CD14-positive monocyte (primary cell): ENCODE results near the gene LDB3. TPM values are rescaled to one million over a fixed set of nuclear protein-coding genes. Genes with fewer than 3 reads are reported as not detected.
A peak's percentile ranks its signal among the peaks of the same experiment; 100 is the strongest.

Experiments
- DNase-seq, 3 donors: peaks; one replicate each; pipeline ENCODE4 v3.0.0-alpha.2; 2011 to 2022
- H2AFZ ChIP-seq: 2 replicates; pipeline ENCODE4 v1.6.0; 2012; ENCODE audit warnings: mild to moderate bottlenecking, low read depth, low read length, inconsistent platforms; ENCODE audit not compliant: insufficient read depth, poor library complexity, severe bottlenecking
- H3K27ac ChIP-seq, 2 donors: 1 replicate in 1 of 2; 2 replicates in 1 of 2; pipeline ENCODE4 v1.5.1; 2012 to 2013; ENCODE audit warnings: low read length in 2 of 2, control low read depth in 1 of 2, inconsistent platforms in 1 of 2, low read depth in 1 of 2, mild to moderate bottlenecking in 1 of 2
- H3K27me3 ChIP-seq, 2 donors: one replicate each; pipeline versions ENCODE4 v1.6.0 to v1.6.1; 2011 to 2013; ENCODE audit warnings: low read length in 2 of 2; ENCODE audit not compliant: control insufficient read depth in 2 of 2, insufficient read depth in 2 of 2
- H3K36me3 ChIP-seq, 2 donors: replicated peaks in 1 of 2; 1 replicate in 1 of 2; 2 replicates in 1 of 2; pipeline versions ENCODE4 v1.5.1 to v1.6.1; 2012 to 2013; ENCODE audit warnings: low read length in 2 of 2, control low read depth in 1 of 2, inconsistent platforms in 1 of 2, mild to moderate bottlenecking in 1 of 2; ENCODE audit not compliant: insufficient read depth in 2 of 2, control insufficient read depth in 1 of 2
- H3K4me1 ChIP-seq, 2 donors: 1 replicate in 1 of 2; 2 replicates in 1 of 2; pipeline versions ENCODE4 v1.5.1 to v1.6.1; 2012 to 2013; ENCODE audit warnings: low read length in 2 of 2, control low read depth in 1 of 2, inconsistent platforms in 1 of 2, mild to moderate bottlenecking in 1 of 2, moderate library complexity in 1 of 2; ENCODE audit not compliant: insufficient read depth in 2 of 2, control insufficient read depth in 1 of 2
- H3K4me2 ChIP-seq: replicated peaks from 2 replicates; pipeline ENCODE3; 2012; ENCODE audit warnings: low read length, moderate library complexity, mild to moderate bottlenecking; ENCODE audit not compliant: poor library complexity, severe bottlenecking; ENCODE audit errors: extremely low read depth
- H3K4me3 ChIP-seq, 3 experiments: fragments of 200-600 bp in 1 of 3; sonication (generic) in 1 of 3; replicated peaks in 1 of 3; 1 replicate in 2 of 3; 2 replicates in 1 of 3; pipeline ENCODE4 v1.5.1; 2011 to 2013; ENCODE audit warnings: low read length in 3 of 3, mild to moderate bottlenecking in 3 of 3, control low read depth in 2 of 3, low read depth in 2 of 3, inconsistent platforms in 1 of 3, moderate library complexity in 1 of 3
- H3K79me2 ChIP-seq: 2 replicates; pipeline ENCODE4 v1.6.0; 2012; ENCODE audit warnings: mild to moderate bottlenecking, control low read depth, inconsistent platforms, low read length, moderate library complexity; ENCODE audit not compliant: insufficient read depth
- H3K9ac ChIP-seq: 2 replicates; pipeline ENCODE4 v1.6.0; 2017; ENCODE audit warnings: low read length, mild to moderate bottlenecking; ENCODE audit not compliant: insufficient read depth, poor library complexity, severe bottlenecking
- H3K9me3 ChIP-seq, 2 donors: replicated peaks in 1 of 2; 1 replicate in 1 of 2; 2 replicates in 1 of 2; pipeline versions ENCODE4 v1.5.1 to v1.6.1; 2012 to 2013; ENCODE audit warnings: low read length in 2 of 2, control low read depth in 1 of 2; ENCODE audit not compliant: control insufficient read depth in 1 of 2, insufficient read depth in 1 of 2
- H4K20me1 ChIP-seq: 2 replicates; pipeline ENCODE4 v1.6.0; 2012; ENCODE audit warnings: mild to moderate bottlenecking, low read length, control low read depth, moderate library complexity; ENCODE audit not compliant: insufficient read depth
- H3K27ac Mint-ChIP-seq, 7 donors: one replicate each; pipeline ENCODE4 v1.8.0; 2020; ENCODE audit warnings: mild to moderate bottlenecking in 7 of 7, mixed read lengths in 7 of 7, moderate library complexity in 6 of 7, inconsistent platforms in 2 of 7
- H3K27me3 Mint-ChIP-seq, 3 donors: one replicate each; pipeline ENCODE4 v1.8.0; 2021 to 2022; ENCODE audit warnings: low read depth in 3 of 3, mild to moderate bottlenecking in 3 of 3, mixed read lengths in 3 of 3, moderate library complexity in 3 of 3, inconsistent platforms in 1 of 3
- H3K36me3 Mint-ChIP-seq, 2 donors: one replicate each; pipeline ENCODE4 v1.8.0; 2020; ENCODE audit warnings: mixed read lengths in 2 of 2, inconsistent platforms in 1 of 2, mild to moderate bottlenecking in 1 of 2
- H3K4me1 Mint-ChIP-seq: one replicate; pipeline ENCODE4 v1.8.0; 2020; ENCODE audit warnings: mild to moderate bottlenecking, mixed read lengths
- H3K4me3 Mint-ChIP-seq, 2 donors: one replicate each; pipeline ENCODE4 v1.8.0; 2020; ENCODE audit warnings: mild to moderate bottlenecking in 2 of 2, mixed read lengths in 2 of 2, moderate library complexity in 1 of 2
- H3K9me3 Mint-ChIP-seq, 7 donors: one replicate each; pipeline ENCODE4 v1.8.0; 2020 to 2022; ENCODE audit warnings: mixed read lengths in 7 of 7, mild to moderate bottlenecking in 6 of 7, moderate library complexity in 6 of 7, inconsistent platforms in 2 of 7
- CTCF ChIP-seq: fragments of 200-600 bp; IDR thresholded peaks from one replicate; pipeline ENCODE4 v1.8.0; 2022; ENCODE audit warnings: antibody characterized with exemption, mild to moderate bottlenecking
- WGBS: methylation state at CpG from one replicate; pipeline ENCODE4 v1.1.5; 2013; ENCODE audit warnings: missing lambda C conversion rate; ENCODE audit not compliant: insufficient coverage; 5-methylcytosine and 5-hydroxymethylcytosine counted together
- intact Hi-C, 2 donors: fragments of 100-400 bp; cut with micrococcal nuclease; formaldehyde crosslinking; loops; one replicate each; pipeline versions ENCODE4 v1.15.0 to v1.15.1; 2023
- polyA plus RNA-seq, 3 donors: library from polyadenylated mRNA; depleted of rRNA in 1 of 3; unstranded in 2 of 3; stranded (reverse) in 1 of 3; fragments of 300-500 nt in 2 of 3; fragments of >200 nt in 1 of 3; fragmentation: Illumina TruSeq in 2 of 3; gene quantifications; 1 replicate in 2 of 3; 2 replicates in 1 of 3; pipeline ENCODE4 v1.2.3, GENCODE V29; 2012 to 2021

The LDB3 gene
- polyA plus RNA-seq, 3 donors, result not detected

DNA sequence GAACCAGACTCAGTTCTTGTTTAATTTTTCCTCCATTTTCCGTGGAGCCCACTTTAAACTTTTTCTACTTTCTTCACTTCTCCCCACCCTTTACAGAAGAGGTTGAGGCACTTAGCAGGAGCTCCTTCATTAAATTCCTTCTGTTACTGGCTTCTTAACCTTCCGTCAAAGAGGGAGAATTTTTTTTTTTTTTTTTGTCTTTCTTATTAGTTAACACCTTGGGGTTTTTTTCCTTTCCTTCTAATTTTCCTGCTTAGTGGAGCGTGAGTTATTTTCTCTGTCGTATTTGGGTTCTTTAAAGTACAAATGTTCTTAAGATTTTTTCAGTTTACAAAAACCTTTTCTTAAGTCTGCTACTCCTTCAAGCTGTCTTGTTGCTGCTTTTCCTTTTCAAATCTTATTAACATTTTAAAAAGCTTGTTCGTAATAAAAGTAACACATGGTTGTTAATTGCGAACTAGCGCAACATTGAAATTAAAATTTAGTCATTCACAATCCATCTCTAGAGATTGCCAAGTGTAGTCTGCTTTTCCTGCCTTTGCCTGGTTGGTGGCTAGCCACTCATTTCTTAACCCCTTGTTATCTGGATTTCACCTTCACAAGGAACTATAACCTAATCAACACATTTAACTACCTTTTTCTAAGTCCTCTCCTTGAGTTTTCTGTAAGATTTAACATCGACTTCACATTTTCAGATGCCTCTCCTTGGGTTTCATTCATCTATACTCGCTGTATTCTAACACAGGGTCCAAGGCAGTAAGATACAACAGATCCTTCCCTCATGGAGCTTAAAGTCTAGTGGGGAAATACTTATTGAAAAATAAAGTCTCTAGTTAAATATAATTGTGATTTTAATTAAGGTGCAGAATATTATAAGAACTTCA is 90.1 kb downstream of the LDB3 start:
- peaks cover 62 to 78% of the 10 kb centered on the region in 2 donors for H3K27me3 ChIP-seq
- H3K4me1 Mint-ChIP-seq, result peaks cover 19% of the 10 kb centered on the region
- H3K27me3 Mint-ChIP-seq, result peaks cover 70 to 89% (median 77%) of the 10 kb centered on the region in 3 donors
- no peaks in the 10 kb centered on the region for H3K36me3 ChIP-seq
- intact Hi-C loops, result no loop called here
- no peak for DNase-seq
- no peaks in the 10 kb centered on the region for H3K79me2 ChIP-seq
- WGBS, result no CpG with 5 or more reads among the region's 9 CpGs
- H3K9me3 Mint-ChIP-seq, result peaks cover 0 to 18% (median 8%) of the 10 kb centered on the region in 7 donors
- H3K27ac ChIP-seq, result no peak overlapping the region
- H3K4me3 Mint-ChIP-seq, result peak overlapping the region in 1 of 2 donors; percentile 83
- peaks cover 13 to 17% of the 10 kb centered on the region in 2 donors for H3K4me1 ChIP-seq
- H4K20me1 ChIP-seq, result no peaks in the 10 kb centered on the region
- no peak for TF ChIP-seq CTCF
- no peak overlapping the region for H3K4me2 ChIP-seq
- H3K9me3 ChIP-seq, result peaks cover 3 to 7% of the 10 kb centered on the region in 2 donors
- H2AFZ ChIP-seq, result no peak overlapping the region
- H3K36me3 Mint-ChIP-seq, result peaks cover 2 to 8% of the 10 kb centered on the region in 2 donors
- no peak overlapping the region for H3K27ac Mint-ChIP-seq
- no peak overlapping the region for H3K9ac ChIP-seq
- H3K4me3 ChIP-seq, result no peak overlapping the region

- no peak overlapping the region for H3K27ac ChIP-seq
- DNase-seq, result no peak
- peaks cover 19% of the 10 kb centered on the region for H3K4me1 Mint-ChIP-seq
- no peaks in the 10 kb centered on the region for H4K20me1 ChIP-seq
- peaks cover 64 to 85% (median 76%) of the 10 kb centered on the region in 3 donors for H3K27me3 Mint-ChIP-seq
- H3K4me3 Mint-ChIP-seq, result peak overlapping the region in 1 of 2 donors; percentile 83
- no peak overlapping the region for H3K27ac Mint-ChIP-seq
- peaks cover 0 to 18% (median 8%) of the 10 kb centered on the region in 7 donors for H3K9me3 Mint-ChIP-seq
- H3K9me3 ChIP-seq, result peaks cover 3 to 7% of the 10 kb centered on the region in 2 donors
- peaks cover 57 to 71% of the 10 kb centered on the region in 2 donors for H3K27me3 ChIP-seq
- no peak overlapping the region for H3K9ac ChIP-seq
- intact Hi-C loops, result no loop called here
- TF ChIP-seq CTCF, result no peak
- H3K36me3 Mint-ChIP-seq, result peaks cover 2 to 8% of the 10 kb centered on the region in 2 donors
- H3K4me2 ChIP-seq, result no peak overlapping the region
- no CpG with 5 or more reads among the region's 3 CpGs for WGBS
- H3K36me3 ChIP-seq, result no peaks in the 10 kb centered on the region
- peaks cover 13 to 17% of the 10 kb centered on the region in 2 donors for H3K4me1 ChIP-seq
- H2AFZ ChIP-seq, result no peak overlapping the region
- H3K79me2 ChIP-seq, result no peaks in the 10 kb centered on the region
- H3K4me3 ChIP-seq, result no peak overlapping the region
Observed at GRCh38 chr10:86759073-86759672, 90.9 kb downstream of the LDB3 start.
